VCaP (cell line): Measurements from ENCODE around the gene FABP7.
A peak's percentile ranks its signal among the peaks of the same experiment; 100 is the strongest.

ENCODE experiments used
- H3K27ac ChIP-seq: fragments of 450-650 bp; 2 replicates; pipeline ENCODE4 v1.5.1; 2017
- CTCF ChIP-seq: fragments of 450-650 bp; conservative IDR thresholded peaks from 2 replicates; pipeline ENCODE4 v1.5.1; 2017; ENCODE audit warnings: mild to moderate bottlenecking, moderate library complexity

Gene FABP7

GRCh38 chr6:122760330-122760729 lies 19.2 kb upstream of the FABP7 start:
- no peak overlapping the region for H3K27ac ChIP-seq
- no peak for TF ChIP-seq CTCF

DNA sequence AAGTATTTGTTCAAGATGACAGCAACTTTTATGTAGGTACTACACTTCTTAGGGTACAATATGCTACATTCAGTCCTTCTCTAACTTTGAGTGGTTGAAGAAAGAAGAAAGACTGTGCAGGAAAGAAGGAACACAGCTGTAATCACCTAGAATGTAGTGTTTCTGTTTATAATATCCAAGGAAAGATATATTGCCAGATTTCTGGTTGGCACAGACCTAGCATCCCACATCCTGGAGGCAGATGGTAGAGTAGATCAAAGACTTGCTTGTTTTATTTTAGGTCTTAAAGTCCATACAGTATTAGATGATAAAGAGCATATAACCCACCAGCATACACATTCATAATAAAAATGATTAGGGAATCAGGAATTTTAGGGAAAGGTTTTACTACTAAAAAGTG lies 13.3 kb upstream of the FABP7 start:
- no peak overlapping the region for H3K27ac ChIP-seq

DNA sequence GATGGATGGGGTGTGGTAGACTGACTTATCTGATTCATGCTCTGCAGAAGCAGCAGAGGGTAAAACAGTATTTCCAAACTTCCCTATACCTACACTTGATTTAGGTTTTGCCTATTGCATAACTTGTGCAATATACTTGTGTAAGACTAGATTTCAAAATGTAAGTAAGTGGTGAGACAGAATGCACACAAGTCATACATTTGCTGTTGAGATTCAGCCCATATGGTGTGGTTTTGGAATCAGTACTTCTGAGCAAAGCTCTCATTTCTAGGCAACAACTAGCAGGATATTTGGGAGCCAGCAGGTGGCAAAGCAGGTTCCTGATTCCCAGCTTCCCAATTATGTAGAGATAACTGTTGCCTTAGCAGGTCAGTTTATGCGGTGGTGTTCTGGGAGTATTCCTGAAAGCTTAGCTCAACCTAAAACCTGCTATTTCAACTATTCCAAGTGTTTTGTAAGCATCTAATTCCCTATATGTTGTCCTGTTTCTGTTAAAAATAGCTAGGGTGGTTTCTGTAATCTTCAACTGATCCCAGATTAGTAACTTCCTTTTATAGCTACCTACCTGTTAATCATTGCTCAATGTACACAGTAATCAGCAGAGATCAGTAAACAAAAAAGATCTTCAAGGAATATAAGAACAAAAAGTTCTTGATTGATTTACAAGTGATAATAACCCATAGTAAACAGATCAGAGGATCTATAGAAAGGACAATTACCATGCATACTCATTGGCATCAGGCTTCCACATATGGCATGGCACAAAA lies 8.5 kb upstream of the FABP7 start:
- H3K27ac ChIP-seq = peak overlapping the region; percentile 97
- peak; percentile 46 for TF ChIP-seq CTCF

More for the DNA sequence above, 13.3 kb upstream of the FABP7 start:
- TF ChIP-seq CTCF = no peak

- peak overlapping the region; percentile 97 for H3K27ac ChIP-seq
- TF ChIP-seq CTCF = 0 out of 2 replicates have a peak, but pooled peaks have one; percentile 18
Observed at GRCh38 chr6:122772724-122773415, 6.6 kb upstream of the FABP7 start.

- no peak for TF ChIP-seq CTCF
Observed at GRCh38 chr6:122775975-122776374, 3.5 kb upstream of the FABP7 start.

GRCh38 chr6:122778302-122778701 lies 1.2 kb upstream of the FABP7 start:
- no peak overlapping the region for H3K27ac ChIP-seq
- no peak for TF ChIP-seq CTCF

More at GRCh38 chr6:122775975-122776374, 3.5 kb upstream of the FABP7 start:
- H3K27ac ChIP-seq = no peak overlapping the region

GRCh38 chr6:122778985-122779661 lies 393 bp upstream of the FABP7 start:
- no peak overlapping the region for H3K27ac ChIP-seq
- TF ChIP-seq CTCF = no peak
